Liver (tissue), 9 donors: Measurements from ENCODE around the gene IL31RA. TPM values are rescaled to one million over a fixed set of nuclear protein-coding genes. Genes with fewer than 3 reads are reported as not detected.

Experiments used
- DNase-seq: peaks from one replicate; pipeline ENCODE4 v3.0.0-alpha.2; 2017; ENCODE audit warnings: low spot score
- H3K27ac ChIP-seq, 2 donors: one replicate each; pipeline ENCODE4 v1.7.0; 2013; ENCODE audit warnings: inconsistent platforms in 2 of 2, low read length in 2 of 2, control low read depth in 1 of 2, low read depth in 1 of 2, mild to moderate bottlenecking in 1 of 2
- H3K27me3 ChIP-seq, 4 donors: one replicate each; pipeline versions ENCODE4 v1.6.1 to v1.7.0; 2013; ENCODE audit warnings: low read length in 3 of 4, inconsistent platforms in 1 of 4, mild to moderate bottlenecking in 1 of 4, moderate library complexity in 1 of 4; ENCODE audit not compliant: control insufficient read depth in 4 of 4, insufficient read depth in 4 of 4
- H3K36me3 ChIP-seq, 4 donors: one replicate each; pipeline versions ENCODE4 v1.6.1 to v1.7.0; 2013; ENCODE audit warnings: low read length in 3 of 4, mild to moderate bottlenecking in 3 of 4, low read depth in 1 of 4, moderate library complexity in 1 of 4; ENCODE audit not compliant: control insufficient read depth in 4 of 4, insufficient read depth in 3 of 4
- H3K4me1 ChIP-seq, 4 donors: one replicate each; pipeline versions ENCODE4 v1.6.1 to v1.7.0; 2013; ENCODE audit warnings: low read length in 3 of 4, mild to moderate bottlenecking in 3 of 4, moderate library complexity in 1 of 4; ENCODE audit not compliant: control insufficient read depth in 4 of 4, insufficient read depth in 4 of 4
- H3K4me3 ChIP-seq, 3 donors: one replicate each; pipeline versions ENCODE4 v1.6.1 to v1.7.0; 2013; ENCODE audit warnings: low read length in 3 of 3, control low read depth in 1 of 3, low read depth in 1 of 3, mild to moderate bottlenecking in 1 of 3
- H3K9ac ChIP-seq, 2 donors: one replicate each; pipeline ENCODE4 v1.7.0; 2013; ENCODE audit warnings: low read length in 2 of 2, mild to moderate bottlenecking in 2 of 2, moderate library complexity in 2 of 2, control low read depth in 1 of 2, low read depth in 1 of 2
- H3K9me3 ChIP-seq, 4 donors: one replicate each; pipeline versions ENCODE4 v1.6.1 to v1.7.0; 2013; ENCODE audit warnings: low read length in 3 of 4; ENCODE audit not compliant: control insufficient read depth in 4 of 4
- ATF3 ChIP-seq: IDR thresholded peaks from 2 replicates; pipeline ENCODE4 v1.6.1; 2016; ENCODE audit warnings: antibody characterized with exemption
- EGR1 ChIP-seq, 2 donors: IDR thresholded peaks; 2 replicates each; pipeline ENCODE4 v1.6.1; 2016 to 2018; ENCODE audit warnings: antibody characterized with exemption in 2 of 2, low read depth in 2 of 2
- FOXA1 ChIP-seq: IDR thresholded peaks from 2 replicates; pipeline ENCODE4 v1.6.1; 2016; ENCODE audit warnings: antibody characterized with exemption
- FOXA2 ChIP-seq: IDR thresholded peaks from 2 replicates; pipeline ENCODE4 v1.6.1; 2016; ENCODE audit warnings: antibody characterized with exemption
- GABPA ChIP-seq, 2 donors: IDR thresholded peaks in 1 of 2; conservative IDR thresholded peaks in 1 of 2; 2 replicates each; pipeline ENCODE4 v1.6.1; 2016; ENCODE audit warnings: antibody characterized with exemption in 2 of 2, mild to moderate bottlenecking in 1 of 2, moderate library complexity in 1 of 2
- HNF4A ChIP-seq, 2 donors: conservative IDR thresholded peaks; 2 replicates each; pipeline ENCODE4 v1.6.1; 2016; ENCODE audit warnings: antibody characterized with exemption in 2 of 2, mild to moderate bottlenecking in 2 of 2
- HNF4G ChIP-seq: IDR thresholded peaks from 2 replicates; pipeline ENCODE4 v1.6.1; 2016; ENCODE audit warnings: antibody characterized with exemption
- JUND ChIP-seq, 2 donors: IDR thresholded peaks; 2 replicates each; pipeline ENCODE4 v1.6.1; 2016; ENCODE audit warnings: antibody characterized with exemption in 2 of 2
- NR2F2 ChIP-seq: IDR thresholded peaks from 2 replicates; pipeline ENCODE4 v1.6.1; 2016; ENCODE audit warnings: antibody characterized with exemption
- RAD21 ChIP-seq, 2 donors: IDR thresholded peaks; 2 replicates each; pipeline ENCODE4 v1.6.1; 2016; ENCODE audit warnings: antibody characterized with exemption in 2 of 2, mild to moderate bottlenecking in 2 of 2
- RXRA ChIP-seq, 2 donors: IDR thresholded peaks; 2 replicates each; pipeline ENCODE4 v1.6.1; 2017 to 2018; ENCODE audit warnings: antibody characterized with exemption in 2 of 2, mild to moderate bottlenecking in 1 of 2
- SP1 ChIP-seq: IDR thresholded peaks from 2 replicates; pipeline ENCODE4 v1.6.1; 2018; ENCODE audit warnings: antibody characterized with exemption, mild to moderate bottlenecking
- TAF1 ChIP-seq: conservative IDR thresholded peaks from 2 replicates; pipeline ENCODE4 v1.6.1; 2016; ENCODE audit warnings: antibody characterized with exemption, mild to moderate bottlenecking
- YY1 ChIP-seq: IDR thresholded peaks from 2 replicates; pipeline ENCODE4 v1.6.1; 2016; ENCODE audit warnings: antibody characterized with exemption, mild to moderate bottlenecking
- WGBS: extraction: QIAGEN DNeasy Blood & Tissue Kit; methylation state at CpG from one replicate; pipeline ENCODE4 v1.1.7; 2013; 5-methylcytosine and 5-hydroxymethylcytosine counted together
- polyA plus RNA-seq, 2 donors: library from polyadenylated mRNA; stranded (reverse) in 1 of 2; unstranded in 1 of 2; fragments of 200-250 nt in 1 of 2; fragments of >200 nt in 1 of 2; fragmentation: Nextera tagmentation in 1 of 2; extraction: Ambion mirVana in 1 of 2; gene quantifications; one replicate each; pipeline versions ENCODE4 v1.2.1 to v1.2.3, GENCODE V29; 2013 to 2015
- total RNA-seq, 2 donors: library from RNA; depleted of rRNA; stranded (reverse); fragments of >200 nt; gene quantifications; one replicate each; pipeline ENCODE4 v1.2.3, GENCODE V29; 2014
- TF ChIP-seq, protein P1 (sequence below): IDR thresholded peaks from 2 replicates; pipeline ENCODE4 v1.6.1; 2016; ENCODE audit warnings: antibody characterized with exemption
- TF ChIP-seq, protein P2 (sequence below): IDR thresholded peaks from 2 replicates; pipeline ENCODE4 v1.6.1; 2016; ENCODE audit warnings: antibody characterized with exemption
- TF ChIP-seq, protein P3 (sequence below): IDR thresholded peaks from 2 replicates; pipeline ENCODE4 v1.6.1; 2016; ENCODE audit warnings: antibody characterized with exemption, mild to moderate bottlenecking
- TF ChIP-seq, protein P4 (sequence below): fragments of 150-350 bp; IDR thresholded peaks from 2 replicates; pipeline ENCODE4 v1.5.1; 2017; ENCODE audit warnings: improper control_type of control experiment, low read depth, low read length; ENCODE audit not compliant: missing input control
- donor health status: healthy.
- donor health status: healthy.
- donor health status: healthy.
- donor health status: healthy.
- donor health status: healthy.

IL31RA gene
- total and polyA plus RNA-seq, 4 donors: not detected

DNA sequence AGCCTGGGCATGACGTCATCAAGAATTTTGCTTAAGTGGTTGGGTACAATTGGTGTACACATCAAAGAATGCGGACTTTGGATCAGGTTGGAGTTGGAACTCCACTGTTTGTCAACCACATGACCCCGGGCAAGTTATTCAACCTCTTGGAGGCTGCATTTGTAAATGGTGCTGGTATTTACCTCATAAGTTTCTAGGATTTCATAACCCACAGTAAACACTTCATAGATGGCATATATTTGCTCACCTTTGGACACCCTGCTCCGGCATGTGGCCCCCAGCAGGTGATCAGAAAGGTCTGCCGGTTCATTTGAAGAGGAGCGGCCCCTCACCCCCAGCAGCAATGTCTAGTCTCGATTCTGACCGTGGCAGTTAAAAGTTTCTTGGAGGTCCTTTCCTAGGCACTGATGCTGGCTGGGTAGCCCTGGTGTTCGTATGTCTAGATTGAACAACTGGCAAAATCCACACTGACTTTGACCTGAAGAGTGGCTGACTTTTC, 83.0 kb downstream of the IL31RA start:
- H3K27ac ChIP-seq: peak overlapping the region; percentile 71 to 76
- H3K4me3 ChIP-seq: no peak overlapping the region
- H3K36me3 ChIP-seq: peaks cover 0 to 11% (median 9%) of the 10 kb centered on the region in 4 donors
- TF ChIP-seq HNF4A (conservative IDR thresholded peaks at IDR 0.05): peak; percentile 98
- TF ChIP-seq HNF4G: peak; percentile 98
- TF ChIP-seq TAF1: no peak
- peak; percentile 16 to 22 for TF ChIP-seq GABPA (IDR thresholded peaks at IDR 0.05 in 1 of 2, conservative IDR thresholded peaks at IDR 0.05 in 1 of 2)
- TF ChIP-seq EGR1 (IDR thresholded peaks at IDR 0.05; ENCODE audit: low read depth in 2 of 2): peak in 1 of 2 donors; percentile 66
- TF ChIP-seq, protein P1, sequence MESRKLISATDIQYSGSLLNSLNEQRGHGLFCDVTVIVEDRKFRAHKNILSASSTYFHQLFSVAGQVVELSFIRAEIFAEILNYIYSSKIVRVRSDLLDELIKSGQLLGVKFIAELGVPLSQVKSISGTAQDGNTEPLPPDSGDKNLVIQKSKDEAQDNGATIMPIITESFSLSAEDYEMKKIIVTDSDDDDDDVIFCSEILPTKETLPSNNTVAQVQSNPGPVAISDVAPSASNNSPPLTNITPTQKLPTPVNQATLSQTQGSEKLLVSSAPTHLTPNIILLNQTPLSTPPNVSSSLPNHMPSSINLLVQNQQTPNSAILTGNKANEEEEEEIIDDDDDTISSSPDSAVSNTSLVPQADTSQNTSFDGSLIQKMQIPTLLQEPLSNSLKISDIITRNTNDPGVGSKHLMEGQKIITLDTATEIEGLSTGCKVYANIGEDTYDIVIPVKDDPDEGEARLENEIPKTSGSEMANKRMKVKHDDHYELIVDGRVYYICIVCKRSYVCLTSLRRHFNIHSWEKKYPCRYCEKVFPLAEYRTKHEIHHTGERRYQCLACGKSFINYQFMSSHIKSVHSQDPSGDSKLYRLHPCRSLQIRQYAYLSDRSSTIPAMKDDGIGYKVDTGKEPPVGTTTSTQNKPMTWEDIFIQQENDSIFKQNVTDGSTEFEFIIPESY: peak; percentile 77
- TF ChIP-seq RAD21 (IDR thresholded peaks at IDR 0.05): peak; percentile 54 to 59
- TF ChIP-seq SP1: peak; percentile 96
- peak; percentile 96 for TF ChIP-seq RXRA (IDR thresholded peaks at IDR 0.05)
- TF ChIP-seq, protein P2, sequence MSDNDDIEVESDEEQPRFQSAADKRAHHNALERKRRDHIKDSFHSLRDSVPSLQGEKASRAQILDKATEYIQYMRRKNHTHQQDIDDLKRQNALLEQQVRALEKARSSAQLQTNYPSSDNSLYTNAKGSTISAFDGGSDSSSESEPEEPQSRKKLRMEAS: peak; percentile 68
- TF ChIP-seq NR2F2: peak; percentile 87
- TF ChIP-seq, protein P3, sequence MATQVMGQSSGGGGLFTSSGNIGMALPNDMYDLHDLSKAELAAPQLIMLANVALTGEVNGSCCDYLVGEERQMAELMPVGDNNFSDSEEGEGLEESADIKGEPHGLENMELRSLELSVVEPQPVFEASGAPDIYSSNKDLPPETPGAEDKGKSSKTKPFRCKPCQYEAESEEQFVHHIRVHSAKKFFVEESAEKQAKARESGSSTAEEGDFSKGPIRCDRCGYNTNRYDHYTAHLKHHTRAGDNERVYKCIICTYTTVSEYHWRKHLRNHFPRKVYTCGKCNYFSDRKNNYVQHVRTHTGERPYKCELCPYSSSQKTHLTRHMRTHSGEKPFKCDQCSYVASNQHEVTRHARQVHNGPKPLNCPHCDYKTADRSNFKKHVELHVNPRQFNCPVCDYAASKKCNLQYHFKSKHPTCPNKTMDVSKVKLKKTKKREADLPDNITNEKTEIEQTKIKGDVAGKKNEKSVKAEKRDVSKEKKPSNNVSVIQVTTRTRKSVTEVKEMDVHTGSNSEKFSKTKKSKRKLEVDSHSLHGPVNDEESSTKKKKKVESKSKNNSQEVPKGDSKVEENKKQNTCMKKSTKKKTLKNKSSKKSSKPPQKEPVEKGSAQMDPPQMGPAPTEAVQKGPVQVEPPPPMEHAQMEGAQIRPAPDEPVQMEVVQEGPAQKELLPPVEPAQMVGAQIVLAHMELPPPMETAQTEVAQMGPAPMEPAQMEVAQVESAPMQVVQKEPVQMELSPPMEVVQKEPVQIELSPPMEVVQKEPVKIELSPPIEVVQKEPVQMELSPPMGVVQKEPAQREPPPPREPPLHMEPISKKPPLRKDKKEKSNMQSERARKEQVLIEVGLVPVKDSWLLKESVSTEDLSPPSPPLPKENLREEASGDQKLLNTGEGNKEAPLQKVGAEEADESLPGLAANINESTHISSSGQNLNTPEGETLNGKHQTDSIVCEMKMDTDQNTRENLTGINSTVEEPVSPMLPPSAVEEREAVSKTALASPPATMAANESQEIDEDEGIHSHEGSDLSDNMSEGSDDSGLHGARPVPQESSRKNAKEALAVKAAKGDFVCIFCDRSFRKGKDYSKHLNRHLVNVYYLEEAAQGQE: peak; percentile 36
- peak; percentile 79 for TF ChIP-seq YY1
- TF ChIP-seq FOXA1: peak; percentile 84
- peak; percentile 91 for TF ChIP-seq ATF3
- TF ChIP-seq FOXA2: peak; percentile 81
- peak; percentile 97 for TF ChIP-seq JUND (IDR thresholded peaks at IDR 0.05)
- TF ChIP-seq, protein P4, sequence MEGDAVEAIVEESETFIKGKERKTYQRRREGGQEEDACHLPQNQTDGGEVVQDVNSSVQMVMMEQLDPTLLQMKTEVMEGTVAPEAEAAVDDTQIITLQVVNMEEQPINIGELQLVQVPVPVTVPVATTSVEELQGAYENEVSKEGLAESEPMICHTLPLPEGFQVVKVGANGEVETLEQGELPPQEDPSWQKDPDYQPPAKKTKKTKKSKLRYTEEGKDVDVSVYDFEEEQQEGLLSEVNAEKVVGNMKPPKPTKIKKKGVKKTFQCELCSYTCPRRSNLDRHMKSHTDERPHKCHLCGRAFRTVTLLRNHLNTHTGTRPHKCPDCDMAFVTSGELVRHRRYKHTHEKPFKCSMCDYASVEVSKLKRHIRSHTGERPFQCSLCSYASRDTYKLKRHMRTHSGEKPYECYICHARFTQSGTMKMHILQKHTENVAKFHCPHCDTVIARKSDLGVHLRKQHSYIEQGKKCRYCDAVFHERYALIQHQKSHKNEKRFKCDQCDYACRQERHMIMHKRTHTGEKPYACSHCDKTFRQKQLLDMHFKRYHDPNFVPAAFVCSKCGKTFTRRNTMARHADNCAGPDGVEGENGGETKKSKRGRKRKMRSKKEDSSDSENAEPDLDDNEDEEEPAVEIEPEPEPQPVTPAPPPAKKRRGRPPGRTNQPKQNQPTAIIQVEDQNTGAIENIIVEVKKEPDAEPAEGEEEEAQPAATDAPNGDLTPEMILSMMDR: no peak
- DNase-seq: peak; percentile 50
- WGBS: 35% methylated on average over 9 of the region's 9 CpGs
- no peaks in the 10 kb centered on the region for H3K27me3 ChIP-seq
- peaks cover 9 to 58% (median 35%) of the 10 kb centered on the region in 4 donors for H3K4me1 ChIP-seq
- H3K9ac ChIP-seq: peak overlapping the region in 1 of 2 donors; percentile 85
- no peaks in the 10 kb centered on the region for H3K9me3 ChIP-seq
